Measurements from ENCODE around the gene UVSSA.
"Not testable (repeated sequence)": the region's sequence is repeated elsewhere in the genome, so short reads cannot be mapped to it uniquely, and the experiment has no call there.

Gene UVSSA

DNA sequence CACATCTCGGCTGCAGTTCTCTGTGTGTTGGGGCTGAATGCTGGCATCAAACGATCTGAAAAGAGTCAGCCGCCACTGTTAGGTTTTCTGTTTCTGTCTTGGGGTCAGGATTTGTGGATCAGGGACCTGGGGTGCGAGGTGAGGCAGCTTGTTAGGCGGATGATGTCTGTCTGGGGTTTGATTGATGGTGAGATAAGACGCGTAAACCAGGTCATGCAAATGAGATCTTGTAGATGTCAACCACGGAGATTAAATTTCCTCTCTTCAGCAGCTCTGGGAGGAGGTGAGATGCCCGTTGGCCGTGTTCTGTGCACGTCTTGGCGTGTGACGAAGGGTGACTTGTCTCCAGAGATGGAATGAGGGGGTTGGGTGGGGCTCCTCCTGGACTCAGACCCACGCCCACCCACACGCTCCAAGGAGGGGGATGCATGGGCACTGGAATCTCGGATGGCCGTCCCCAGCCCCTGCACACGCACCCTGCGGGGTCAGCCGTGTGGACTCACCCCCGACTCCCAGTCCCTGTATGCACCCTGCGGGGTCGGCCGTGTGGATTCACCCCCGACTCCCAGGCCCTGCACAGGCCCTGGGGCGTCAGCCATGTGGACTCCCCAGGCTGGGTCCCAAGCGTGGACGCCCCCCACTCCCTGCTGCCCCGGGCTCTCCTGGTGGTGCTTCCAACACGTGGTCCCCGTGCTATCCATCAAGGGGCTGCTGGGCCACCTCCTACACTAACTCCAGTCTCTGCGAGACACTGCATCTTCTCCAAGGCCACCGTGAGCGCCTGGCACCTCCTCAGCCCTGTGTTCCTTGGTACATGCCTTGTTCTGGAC lies 16.0 kb upstream of the UVSSA start:
- in situ Hi-C loops (cut with HindIII; ENCODE audit: low sequenced_read_pairs), result no loop called here

DNA sequence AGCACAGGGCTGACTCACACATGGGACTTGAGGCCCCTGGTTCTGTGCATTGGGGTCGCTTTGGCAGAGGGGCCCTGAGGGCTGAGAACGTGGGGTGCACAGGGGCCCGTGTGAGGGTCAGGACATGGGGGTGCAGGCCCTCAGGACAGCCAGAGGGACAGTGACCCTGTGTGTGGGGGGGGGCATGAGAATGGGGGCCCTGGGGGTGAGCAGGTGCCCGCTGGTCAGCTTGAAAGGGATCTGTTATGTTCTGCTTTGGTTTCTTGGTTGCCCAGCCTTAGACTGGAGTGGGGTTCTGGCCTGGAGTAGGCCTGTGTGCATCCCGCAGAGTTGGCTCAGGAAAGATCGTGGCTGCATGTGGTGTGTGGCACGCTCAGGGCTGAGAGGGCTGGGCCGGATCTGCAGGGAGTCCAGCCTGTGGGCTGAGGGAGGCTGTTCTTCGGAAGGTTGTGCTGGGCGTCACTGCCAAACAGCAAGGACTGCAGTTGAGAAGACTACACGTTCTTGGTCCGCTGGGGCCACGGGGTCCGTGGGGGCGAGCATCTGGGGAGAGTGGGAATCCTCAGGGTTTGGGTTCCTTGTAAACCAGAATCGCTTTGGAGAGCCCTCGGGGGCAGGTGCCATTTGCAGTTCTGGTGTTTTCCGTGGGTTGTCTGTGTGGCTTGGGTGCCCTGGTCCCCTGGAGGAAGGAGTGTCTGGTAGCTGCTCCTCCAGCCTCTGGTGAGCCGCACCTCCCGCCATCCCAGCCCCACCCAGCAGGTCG lies 15.2 kb upstream of the UVSSA start:
- in situ Hi-C loops (cut with HindIII; ENCODE audit: low sequenced_read_pairs), result no loop called here

DNA sequence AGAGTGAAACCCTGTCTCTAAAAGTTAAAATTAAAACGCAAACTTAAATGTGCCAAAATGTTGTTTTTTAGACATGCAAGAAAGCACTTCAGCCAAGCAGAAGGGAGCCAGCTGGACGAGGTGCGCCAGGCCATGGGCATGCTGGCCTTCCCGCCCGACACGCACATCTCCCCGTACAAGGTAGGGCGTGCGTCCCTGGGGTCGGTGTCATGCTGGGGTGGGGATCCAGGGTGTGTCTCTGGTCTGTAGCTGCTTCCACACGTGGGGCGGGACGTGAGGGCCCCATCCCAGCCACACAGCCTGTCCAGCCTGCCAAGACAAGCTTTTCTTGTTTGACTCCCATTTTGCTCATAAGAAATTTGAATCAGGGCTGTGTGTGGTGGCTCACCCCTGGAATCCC lies 14.3 kb upstream of the UVSSA start:
- in situ Hi-C loops (cut with HindIII; ENCODE audit: low sequenced_read_pairs), result no loop called here

DNA sequence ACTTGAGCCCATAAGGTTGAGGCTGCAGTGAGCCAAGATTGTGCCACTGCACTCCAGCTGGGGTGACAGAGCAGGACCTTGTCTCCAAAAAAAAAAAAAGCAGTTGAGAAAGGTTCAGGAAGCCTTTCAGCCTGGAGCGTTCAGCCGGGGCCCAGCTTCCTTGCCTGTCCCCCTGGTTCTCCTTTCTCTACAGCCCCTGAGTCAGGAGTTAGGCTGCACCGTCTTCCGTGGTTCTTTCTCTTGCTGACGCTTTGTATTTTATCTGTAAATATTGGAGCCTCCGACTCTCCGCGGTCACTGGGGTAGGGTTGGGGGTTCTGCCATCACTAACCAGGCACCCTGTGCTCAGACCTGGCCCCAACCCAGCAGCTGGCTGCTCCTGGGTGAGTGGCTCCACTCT lies 13.8 kb upstream of the UVSSA start:
- in situ Hi-C loops (cut with HindIII; ENCODE audit: low sequenced_read_pairs), result no loop called here

DNA sequence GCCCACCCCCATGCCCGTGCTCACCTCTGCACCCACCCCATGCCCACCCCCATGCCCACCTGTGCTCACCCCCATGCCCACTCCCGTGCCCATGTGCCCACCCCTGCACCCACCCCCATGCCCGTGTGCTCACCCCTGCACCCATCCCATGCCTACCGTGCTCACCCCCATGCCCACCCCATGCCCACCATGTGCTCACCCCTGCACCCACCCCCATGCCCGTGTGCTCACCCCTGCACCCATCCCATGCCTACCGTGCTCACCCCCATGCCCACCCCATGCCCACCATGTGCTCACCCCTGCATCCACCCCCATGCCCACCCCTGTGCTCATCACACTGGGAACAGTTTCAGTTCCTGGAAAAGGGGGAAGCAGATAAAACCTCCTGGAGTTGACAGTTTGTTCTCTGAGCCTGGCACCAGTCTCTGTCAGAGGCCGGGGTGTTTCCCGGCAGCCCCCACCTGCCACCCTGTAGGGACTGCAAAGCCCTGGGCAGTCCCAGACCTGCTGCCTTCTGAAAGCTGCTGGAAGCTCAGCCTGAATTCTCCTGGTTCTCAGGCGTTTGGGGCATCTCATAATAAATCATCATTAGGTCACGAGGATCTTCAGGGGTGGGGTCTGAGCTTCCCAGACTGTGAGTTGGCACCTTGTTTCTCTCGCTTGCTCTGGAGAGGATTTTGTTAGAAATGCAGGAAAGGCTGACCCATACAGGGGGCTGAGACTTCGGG lies 13.0 kb upstream of the UVSSA start:
- in situ Hi-C loops (cut with HindIII; ENCODE audit: low sequenced_read_pairs), result not testable (repeated sequence)

DNA sequence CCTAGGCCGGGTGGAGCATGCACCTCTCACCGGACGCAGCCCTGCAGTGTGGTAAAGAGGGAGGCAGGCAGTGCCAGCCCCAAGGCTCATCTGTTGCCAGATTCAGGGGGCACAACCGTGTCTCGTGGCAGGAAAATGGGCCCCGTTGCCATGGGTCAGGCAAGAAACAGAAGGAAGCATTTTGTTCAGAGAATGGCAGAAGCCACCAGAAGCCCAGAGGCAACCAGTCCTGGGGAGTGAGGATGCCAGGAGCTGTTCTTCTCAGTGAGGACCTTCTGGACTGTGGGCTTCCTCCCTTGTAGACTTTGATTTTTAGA lies 12.5 kb upstream of the UVSSA start:
- in situ Hi-C loops (cut with HindIII; ENCODE audit: low sequenced_read_pairs), result no loop called here

DNA sequence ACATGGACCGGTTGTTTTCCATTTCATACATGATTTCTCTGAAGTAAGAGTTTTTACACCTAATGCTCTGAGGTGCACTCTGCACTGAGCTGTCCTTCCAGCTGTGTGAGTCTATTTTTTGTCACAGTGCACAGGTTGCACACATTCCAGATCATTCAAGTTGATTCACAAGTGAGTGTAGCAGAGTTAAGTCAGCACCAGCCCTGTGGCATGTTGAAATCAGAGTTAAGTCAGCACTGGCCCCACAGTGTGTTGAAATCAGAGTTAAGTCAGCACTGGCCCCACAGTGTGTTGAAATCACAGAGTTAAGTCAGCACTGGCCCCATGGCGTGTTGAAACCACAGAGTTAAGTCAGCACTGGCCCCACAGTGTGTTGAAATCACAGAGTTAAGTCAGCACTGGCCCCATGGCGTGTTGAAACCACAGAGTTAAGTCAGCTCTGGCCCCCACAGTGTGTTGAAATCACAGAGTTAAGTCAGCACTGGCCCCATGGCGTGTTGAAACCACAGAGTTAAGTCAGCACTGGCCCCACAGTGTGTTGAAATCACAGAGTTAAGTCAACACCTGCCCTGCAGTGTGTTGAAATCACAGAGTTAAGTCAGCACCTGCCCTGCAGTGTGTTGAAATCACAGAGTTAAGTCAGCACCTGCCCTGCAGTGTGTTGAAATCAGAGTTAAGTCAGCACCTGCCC lies 11.7 kb upstream of the UVSSA start:
- in situ Hi-C loops (cut with HindIII; ENCODE audit: low sequenced_read_pairs), result not testable (repeated sequence)

DNA sequence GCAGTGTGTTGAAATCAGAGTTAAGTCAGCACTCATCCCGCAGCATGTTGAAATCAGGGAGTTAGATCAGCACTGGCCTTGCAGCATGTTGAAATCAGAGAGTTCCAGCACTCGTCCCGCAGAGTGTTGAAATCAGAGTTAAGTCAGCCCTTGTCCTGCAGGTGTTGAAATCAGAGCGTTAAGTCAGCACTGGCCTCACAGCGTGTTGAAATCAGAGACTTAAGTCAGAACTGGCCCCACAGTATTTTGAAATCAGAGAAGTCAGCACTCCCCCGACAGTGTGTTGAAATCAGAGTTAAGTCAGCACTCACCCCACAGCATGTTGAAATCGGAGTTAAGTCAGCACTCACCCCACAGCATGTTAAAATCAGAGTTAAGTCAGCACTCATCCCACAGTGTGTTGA lies 10.9 kb upstream of the UVSSA start:
- in situ Hi-C loops (cut with HindIII; ENCODE audit: low sequenced_read_pairs), result no loop called here

DNA sequence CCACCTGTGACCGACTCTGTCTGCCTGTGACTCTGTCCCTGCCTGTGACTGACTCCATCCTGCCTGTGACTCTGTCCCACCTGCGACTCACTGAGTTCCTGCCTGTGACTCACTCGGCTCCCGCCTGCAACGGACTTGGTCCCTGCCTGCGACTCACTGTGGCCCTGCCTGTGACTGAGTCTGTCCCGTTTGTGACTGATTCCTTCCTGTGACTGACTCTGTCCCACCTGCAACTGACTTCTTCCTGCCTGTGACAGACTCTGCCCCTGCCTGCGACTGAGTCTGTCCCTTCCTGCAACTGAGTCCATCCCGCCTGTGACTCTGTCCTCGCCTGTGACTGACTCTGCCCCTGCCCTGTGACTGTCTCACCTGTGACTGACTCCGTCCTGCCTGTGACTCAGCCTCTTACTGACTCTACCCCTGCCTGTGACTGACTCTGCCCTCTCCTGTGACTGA lies 9.6 kb upstream of the UVSSA start:
- in situ Hi-C loops (cut with HindIII; ENCODE audit: low sequenced_read_pairs), result no loop called here

DNA sequence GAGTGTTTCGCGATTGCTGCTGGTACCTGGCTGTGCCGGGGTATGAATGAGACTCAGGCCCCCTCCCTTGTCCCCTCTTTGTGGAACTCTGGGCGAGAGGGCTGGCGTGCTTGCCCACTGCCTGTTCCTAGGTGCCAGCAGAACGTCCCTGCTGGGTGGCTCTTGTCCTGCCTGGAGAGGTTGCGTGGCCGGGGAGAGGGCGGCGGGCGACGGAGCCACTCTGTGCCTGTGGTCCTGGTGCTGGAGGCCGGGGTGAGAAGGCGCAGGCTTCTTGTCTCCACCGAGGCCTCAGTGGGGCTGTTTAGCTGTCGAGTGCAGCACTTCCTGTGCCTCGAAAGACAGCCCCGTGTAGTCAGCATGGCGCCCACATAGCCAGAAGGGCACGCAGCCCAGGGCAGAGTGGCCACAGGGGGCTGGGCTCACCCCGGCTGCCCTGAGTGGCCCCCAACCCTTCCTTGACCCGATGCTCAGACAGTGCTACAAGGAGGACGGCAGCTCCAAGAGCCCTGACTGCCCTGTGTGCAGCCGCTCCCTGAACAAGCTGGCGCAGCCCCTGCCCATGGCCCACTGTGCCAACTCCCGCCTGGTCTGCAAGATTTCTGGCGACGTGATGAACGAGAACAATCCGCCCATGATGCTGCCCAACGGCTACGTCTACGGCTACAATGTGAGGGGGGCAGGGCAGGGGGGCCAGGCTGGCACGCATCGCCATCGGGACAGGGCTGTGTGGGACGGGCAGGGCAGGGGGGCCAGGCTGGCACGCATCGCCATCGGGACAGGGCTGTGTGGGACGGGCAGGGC lies 8.9 kb upstream of the UVSSA start:
- in situ Hi-C loops (cut with HindIII; ENCODE audit: low sequenced_read_pairs), result no loop called here

DNA sequence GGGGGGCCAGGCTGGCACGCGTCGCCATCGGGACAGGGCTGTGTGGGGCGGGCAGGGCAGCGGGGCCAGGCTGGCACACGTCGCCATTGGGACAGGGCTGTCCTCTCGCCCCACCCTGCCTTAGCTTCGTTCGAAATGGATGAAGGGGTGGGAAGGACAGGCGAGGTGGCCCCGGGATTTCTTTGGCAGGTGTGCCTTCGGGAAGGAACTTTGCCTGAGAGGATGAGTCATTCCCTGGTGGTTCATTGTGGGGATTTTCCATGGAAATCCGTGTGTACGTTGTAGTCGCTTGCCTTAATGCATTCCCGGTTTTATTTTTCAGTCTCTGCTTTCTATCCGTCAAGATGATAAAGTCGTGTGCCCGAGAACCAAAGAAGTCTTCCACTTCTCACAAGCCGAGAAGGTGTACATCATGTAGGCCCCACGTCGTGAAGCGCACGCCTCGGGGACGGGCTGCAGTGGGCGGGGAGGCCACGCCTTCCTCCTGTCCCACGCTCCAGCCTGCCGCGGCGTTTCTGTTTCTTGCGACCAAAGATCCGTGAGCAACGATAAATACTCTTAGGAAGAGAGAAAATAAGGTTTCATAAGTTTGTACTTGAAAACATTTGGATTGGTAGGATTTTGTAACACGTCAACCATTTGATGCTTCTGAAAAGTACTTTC lies 8.1 kb upstream of the UVSSA start:
- in situ Hi-C loops (cut with HindIII; ENCODE audit: low sequenced_read_pairs), result no loop called here

DNA sequence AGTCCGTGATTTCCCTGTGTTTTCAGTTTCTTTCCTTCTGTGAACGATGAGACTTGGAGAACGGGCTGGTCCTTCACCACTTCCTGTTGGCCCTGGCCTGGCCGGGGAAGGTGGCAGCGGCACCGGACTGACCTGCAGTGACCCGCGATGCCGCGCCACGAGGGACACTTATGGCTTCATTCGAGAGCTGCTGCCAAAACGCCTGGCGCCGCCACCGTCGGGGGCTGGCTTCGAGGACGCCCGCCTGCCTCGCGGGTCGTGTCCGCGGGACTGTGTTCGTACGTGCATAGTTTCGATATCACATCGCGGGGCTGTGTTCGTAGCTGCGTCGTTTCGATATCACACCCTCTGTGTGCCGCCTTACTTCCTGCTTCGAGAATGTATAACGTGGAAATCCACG lies 7.5 kb upstream of the UVSSA start:
- in situ Hi-C loops (cut with HindIII; ENCODE audit: low sequenced_read_pairs), result no loop called here

DNA sequence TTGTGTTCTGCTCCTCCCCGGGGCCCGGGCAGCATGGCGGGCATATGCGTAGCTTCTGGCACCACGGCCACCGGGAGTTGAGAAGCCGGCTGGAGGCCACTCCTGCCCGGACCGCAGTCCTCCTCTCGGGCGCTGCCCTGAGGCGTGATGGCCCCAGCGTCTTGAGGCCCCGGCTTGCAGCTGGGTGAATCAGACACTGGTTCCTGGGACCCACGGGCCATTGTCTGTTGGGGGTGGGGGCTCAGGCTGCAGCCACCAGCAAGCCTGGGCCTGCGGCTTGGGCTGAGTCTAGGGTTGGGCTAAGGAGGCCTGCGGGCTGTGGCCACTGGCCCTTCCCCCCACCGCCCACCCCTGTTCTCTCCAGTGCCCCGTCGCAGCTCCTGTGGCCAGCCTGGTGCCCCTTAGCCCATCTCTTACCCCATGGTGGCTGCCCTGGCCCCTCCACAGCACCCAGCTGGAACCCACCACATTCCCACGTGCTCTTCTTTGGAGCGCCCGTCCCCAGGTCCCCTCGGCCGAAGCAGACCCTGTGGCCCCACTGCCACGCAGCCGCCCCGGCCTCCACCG lies 6.7 kb upstream of the UVSSA start:
- in situ Hi-C loops (cut with HindIII; ENCODE audit: low sequenced_read_pairs), result no loop called here

DNA sequence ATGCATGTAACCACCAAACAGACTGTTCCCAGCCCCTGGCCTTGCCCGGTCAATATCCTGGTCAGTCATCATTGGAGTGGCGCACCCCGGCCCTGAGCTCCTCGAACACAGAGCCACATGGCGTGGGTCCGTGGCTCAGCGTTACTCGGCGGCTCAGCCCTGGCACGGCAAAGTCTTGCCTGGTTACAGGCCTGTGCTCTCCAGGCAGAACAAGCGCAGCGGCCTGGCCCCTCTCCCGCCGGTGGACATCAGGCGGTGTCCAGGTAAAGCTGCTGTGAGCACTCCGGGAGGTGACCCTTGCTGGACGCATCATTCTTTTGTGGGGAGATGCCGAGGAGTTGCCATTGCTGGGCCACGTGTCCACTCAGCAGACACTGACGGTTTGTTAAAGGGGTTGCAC lies 6.1 kb upstream of the UVSSA start:
- in situ Hi-C loops (cut with HindIII; ENCODE audit: low sequenced_read_pairs), result no loop called here

DNA sequence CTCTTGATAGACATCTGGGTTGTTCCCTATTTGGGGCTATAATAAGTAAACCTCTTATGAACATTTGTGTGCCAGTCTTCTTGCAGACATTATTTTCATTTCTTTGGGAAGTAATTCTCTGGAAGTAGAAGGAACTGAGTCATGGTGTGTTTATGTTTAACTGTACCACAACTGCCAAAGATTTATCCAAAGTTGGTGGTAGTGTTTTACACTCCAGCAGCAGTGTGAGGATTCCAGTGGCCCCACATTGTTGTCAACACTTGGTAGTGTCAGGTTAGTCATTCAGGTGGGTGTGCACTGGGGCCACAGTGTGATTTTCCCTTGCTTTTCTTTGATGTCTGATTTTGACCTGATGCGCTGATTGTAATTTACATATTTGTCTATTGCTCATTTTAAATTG lies 5.0 kb upstream of the UVSSA start:
- in situ Hi-C loops (cut with HindIII; ENCODE audit: low sequenced_read_pairs), result no loop called here

DNA sequence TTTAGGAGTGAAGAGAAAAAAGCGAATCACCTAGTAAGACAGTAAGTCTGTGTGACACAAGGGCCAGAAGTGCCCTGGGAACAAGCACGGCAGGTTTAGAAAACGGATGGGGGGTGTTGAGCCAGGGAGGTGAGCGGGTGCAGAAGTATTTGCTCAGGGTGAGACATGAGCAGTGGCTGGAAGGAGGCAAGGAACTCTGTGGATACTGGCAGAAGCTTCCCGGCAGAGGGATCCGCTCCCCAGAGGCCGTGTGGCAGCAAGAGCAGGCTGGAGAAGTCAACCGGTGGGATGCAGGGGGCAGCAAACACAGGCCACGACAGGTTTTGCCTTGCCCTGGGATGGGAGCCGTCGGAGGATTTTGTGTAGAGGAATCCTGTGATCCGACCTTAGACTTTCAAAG lies 2.3 kb upstream of the UVSSA start:
- in situ Hi-C loops (cut with HindIII; ENCODE audit: low sequenced_read_pairs), result no loop called here

DNA sequence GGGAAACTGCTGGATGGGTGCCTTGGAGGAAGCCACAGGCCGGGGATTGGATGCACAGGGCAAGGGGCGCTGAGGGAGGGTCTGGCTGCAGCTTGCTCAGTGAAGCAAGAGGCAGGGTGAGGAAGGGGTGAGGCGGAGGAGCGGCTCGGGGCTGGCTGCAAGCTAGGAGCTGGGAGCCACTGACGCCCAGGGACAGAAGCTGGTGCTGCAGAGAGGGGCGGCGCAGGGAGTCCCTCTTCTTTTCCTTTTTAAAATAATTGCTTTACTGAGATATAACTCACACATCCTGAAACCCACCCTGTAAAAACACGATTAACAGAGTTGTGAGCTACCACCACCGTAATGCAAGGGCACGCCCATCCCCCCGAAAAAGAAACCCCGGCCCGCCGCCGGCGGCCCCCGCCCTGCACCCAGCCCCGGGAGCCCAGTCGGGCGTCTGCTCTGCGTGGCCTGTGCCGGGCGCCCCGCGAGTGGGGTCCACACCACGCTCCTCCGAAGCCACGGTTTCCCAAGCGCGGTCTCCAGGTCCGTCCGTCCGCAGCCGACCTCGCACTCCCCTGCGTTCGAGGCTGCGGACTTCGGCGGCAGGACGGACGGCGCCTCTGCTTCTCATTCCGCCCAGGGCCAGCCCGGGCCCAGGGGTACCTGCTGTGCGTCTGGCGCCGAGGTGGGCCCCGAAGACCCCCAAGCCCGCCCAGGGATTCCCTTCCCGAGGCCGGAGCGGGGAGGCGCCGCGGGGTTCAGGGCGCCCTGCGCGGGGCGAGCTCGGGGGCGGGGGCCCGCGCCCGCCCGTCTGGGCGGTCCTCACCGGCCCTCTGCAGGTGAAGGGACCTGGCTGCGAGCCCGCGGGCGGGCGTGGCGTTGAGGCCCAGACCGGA lies 866 bp upstream of the UVSSA start:
- in situ Hi-C loops (cut with HindIII; ENCODE audit: low sequenced_read_pairs), result no loop called here

DNA sequence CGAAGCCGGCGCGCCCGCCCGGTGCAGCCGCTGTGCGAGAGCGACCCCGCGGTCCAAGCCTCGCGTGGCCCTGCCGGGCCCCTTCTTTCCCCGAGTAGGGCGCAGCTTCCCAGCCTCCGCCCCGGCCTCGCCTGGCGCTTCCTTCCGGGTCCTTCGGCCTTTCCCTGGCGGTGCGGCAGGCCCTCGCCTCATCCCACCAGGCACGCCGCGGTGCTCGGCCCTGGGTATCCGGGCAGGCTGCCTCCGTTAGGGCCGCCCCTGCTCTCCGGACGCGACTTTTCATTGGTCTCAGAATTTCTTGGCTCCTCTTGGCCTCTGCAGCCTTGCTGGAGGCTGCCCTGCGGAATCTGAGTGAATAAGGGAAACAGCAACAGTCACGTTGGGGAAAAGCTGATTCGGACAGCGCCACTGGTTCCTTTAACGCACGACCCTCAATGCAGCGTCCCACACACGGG lies 429 bp downstream of the UVSSA start:
- in situ Hi-C loops (cut with HindIII; ENCODE audit: low sequenced_read_pairs), result no loop called here
